GM12892 (cell line): Measurements from ENCODE around the gene PLPP1.

Experiments used
- POLR2A ChIP-seq: IDR thresholded peaks from 2 replicates; pipeline ENCODE4 v1.6.1; 2011; ENCODE audit warnings: low read depth, low read length, control low read depth
- TAF1 ChIP-seq: IDR thresholded peaks from 2 replicates; pipeline ENCODE4 v1.6.1; 2011; ENCODE audit warnings: low read depth, mild to moderate bottlenecking, control low read depth, low read length, borderline replicate concordance

- TF ChIP-seq POLR2A (no peak), TAF1 (no peak)
Observed at GRCh38 chr5:55426455-55426854, 108.3 kb downstream of the PLPP1 start.
